ENCODE measurements around the gene TAF4. TPM values are rescaled to one million over a fixed set of nuclear protein-coding genes. Genes with fewer than 3 reads are reported as not detected.

TAF4 gene
- total RNA-seq, 4 donors from 2014 or later: 7.1 to 15.9 (median 11.9) TPM

- no peak for TF ChIP-seq CTCF (IDR thresholded peaks at IDR 0.05)
- ATAC-seq (ENCODE audit: low FRiP score): peak; percentile 9
- peak; percentile 22 for DNase-seq (ENCODE audit: low spot score)
These were observed 780 bp upstream of the TAF4 start for GRCh38 chr20:62066339-62066982.

GRCh38 chr20:62064770-62065673, 659 bp downstream of the TAF4 start:
- no peak for DNase-seq (ENCODE audit: low spot score)
- no peak for TF ChIP-seq CTCF (IDR thresholded peaks at IDR 0.05)
- peak; percentile 38 for ATAC-seq (ENCODE audit: low FRiP score)

DNA sequence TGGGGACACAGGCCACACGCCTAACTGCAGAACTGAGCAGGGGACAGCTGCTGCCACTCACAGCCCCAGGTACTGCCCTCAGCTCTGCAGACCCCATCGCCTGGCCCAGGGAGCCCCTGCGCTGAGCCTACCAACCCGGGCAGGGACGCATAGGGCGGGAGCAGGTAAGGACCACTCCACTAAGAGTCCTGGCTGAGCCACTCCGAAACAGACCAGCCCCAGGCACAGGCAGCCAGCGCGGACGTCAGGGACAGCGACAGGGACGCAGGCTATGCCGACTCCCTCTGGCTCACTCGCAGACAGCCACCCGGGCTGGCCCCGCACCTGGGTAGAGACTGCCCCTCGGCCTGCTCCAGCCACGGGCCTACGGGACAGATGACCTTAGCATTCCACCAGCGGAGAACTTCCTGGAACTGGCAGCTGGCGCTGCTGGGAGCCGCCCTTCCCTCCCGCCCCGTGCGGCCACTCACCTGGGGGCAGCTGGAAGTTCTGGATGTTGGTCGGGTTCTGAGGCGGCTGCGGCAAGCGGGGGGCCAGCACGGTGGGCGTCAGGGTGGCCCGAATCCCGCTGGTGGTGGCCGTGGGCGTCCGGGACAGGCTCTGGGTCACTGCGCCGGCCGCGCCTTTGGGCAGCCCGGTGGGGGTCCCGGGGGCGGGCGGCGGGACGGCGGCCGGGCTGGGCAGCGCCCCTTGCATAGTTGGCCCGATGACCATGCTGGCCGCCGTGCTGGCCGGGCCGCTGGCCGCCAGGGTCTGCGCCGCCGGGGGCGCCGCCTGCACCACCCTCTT, 1.5 kb downstream of the TAF4 start:
- no peak for TF ChIP-seq CTCF (IDR thresholded peaks at IDR 0.05)
- ATAC-seq (ENCODE audit: low FRiP score): no peak
- DNase-seq (ENCODE audit: low spot score): no peak

DNA sequence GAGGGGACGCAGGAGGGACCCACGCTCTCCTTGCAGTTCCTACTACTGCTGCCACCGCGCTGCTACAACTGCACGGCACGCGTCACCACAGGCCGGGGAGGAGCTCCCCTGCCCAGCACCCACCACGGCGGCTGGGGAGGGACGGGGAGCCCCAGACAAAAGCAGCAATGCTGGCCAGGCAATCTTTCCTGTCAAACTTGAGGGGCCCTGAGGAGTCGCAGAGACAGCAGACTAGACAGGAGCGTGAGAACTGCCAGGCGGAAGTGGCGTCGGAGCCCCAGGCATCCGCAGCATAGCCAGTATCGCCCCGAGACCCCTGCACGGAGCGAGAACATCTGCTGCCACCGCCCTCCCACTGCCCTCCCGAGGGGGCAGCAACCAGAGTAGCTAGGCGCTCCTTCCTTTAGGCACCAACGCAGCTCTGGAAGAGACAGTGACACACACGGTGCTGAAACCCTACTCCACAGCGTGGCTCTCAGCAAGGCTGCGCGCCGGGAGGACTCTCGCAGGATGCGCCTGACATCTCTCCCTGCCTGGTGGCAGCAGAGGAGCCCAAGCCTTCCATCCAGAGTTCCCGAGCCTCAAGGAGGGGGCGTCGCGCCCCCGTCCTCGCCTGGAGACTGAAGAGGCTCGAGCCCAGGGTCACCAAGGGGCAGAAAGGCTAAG, 2.2 kb downstream of the TAF4 start:
- DNase-seq (ENCODE audit: low spot score): no peak
- no peak for TF ChIP-seq CTCF (IDR thresholded peaks at IDR 0.05)
- no peak for ATAC-seq (ENCODE audit: low FRiP score)

DNA sequence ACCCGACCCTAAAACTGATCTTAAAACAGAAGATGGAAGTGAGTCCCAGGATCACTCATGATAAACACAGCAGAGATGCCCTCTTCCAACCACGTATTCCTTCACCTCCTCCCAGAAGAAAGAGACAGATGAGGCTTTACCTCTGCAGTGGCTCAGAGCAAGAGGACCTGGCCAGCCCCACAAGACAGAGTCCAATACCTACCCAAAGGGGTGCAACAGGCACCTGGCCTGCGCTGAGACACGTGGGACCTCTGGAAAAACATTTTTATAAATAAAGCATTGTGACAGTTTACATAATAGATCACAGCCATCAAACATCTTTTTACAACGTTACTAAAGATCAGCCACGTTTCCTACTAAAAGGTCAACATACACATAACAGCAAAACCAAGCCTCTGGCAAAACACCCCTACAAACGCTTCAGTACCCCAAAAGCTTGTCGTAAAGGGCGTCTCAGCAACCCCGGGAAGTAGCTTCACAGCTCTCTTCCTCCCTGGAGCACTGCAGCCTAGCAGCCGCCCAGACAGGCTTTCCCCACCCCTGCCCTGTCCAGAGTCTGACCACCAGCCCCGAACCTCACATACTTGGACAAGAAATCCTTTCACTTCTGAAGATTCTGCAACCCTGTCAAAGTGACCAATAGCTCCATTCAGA, 2.9 kb downstream of the TAF4 start:
- no peak for DNase-seq (ENCODE audit: low spot score)
- TF ChIP-seq CTCF (IDR thresholded peaks at IDR 0.05): no peak
- ATAC-seq (ENCODE audit: low FRiP score): no peak

GRCh38 chr20:62061851-62062423, 3.7 kb downstream of the TAF4 start:
- DNase-seq (ENCODE audit: low spot score): no peak

More at GRCh38 chr20:62061851-62062423, 3.7 kb downstream of the TAF4 start:
- no peak for ATAC-seq (ENCODE audit: low FRiP score)
- TF ChIP-seq CTCF (IDR thresholded peaks at IDR 0.05): no peak

Measured in omental fat pad (tissue), 4 donors.